Dermis blood vessel endothelial cell (primary cell): Measurements from ENCODE around the gene C13orf46. TPM values are rescaled to one million over a fixed set of nuclear protein-coding genes. Genes with fewer than 3 reads are reported as not detected.
"Not testable (repeated sequence)": the region's sequence is repeated elsewhere in the genome, so short reads cannot be mapped to it uniquely, and the experiment has no call there.

Source experiments
- DNase-seq: peaks from one replicate; pipeline ENCODE4 v3.0.0; 2010
- total RNA-seq: library from RNA; depleted of rRNA; stranded (reverse); fragments of >200 nt; gene quantifications from 2 replicates; pipeline ENCODE4 v1.2.3, GENCODE V29; 2014

C13orf46 gene
- total RNA-seq, 1 donor from 2014 or later, result 0.17 TPM

GRCh38 chr13:113991676-113992179 lies 17.9 kb upstream of the C13orf46 start:
- no peak for DNase-seq

- DNase-seq, result no peak
Measured at GRCh38 chr13:113991191-113991669, 17.4 kb upstream of the C13orf46 start.

GRCh38 chr13:113990321-113990837 lies 16.5 kb upstream of the C13orf46 start:
- no peak for DNase-seq

DNA sequence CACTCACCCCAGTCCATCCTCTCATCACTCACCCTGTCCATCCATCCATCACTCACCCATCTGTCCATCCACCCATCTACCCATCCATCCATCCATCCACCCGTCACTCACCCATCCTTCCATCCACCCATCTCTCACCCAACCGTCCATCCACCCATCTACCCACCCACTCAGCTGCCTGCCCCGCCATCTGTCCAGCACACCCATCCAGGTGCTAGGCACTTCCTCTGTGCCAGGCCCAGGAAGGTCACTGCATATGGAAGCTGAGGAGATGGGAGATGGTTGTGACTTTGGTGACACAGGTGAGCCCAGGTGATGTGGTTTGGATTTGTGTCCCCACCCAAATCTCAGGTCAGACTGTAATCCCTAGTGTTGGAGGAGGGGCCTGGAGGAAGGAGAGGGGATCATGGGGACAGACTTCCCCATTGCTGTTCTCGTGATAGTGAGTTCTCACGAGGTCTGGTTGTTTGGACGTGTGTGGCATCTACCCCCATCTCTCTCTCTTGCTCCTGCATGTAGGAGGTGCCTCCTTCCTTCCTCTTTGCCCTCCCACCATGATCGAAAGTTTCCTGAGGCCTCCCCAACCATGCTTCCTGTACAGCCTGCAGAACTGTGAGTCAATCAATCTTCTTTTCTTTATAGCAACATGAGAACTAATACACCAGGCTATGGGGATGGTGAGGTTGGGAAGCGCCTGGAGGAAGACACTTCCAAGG lies 15.9 kb upstream of the C13orf46 start:
- no peak for DNase-seq

GRCh38 chr13:113988859-113989258 lies 15.0 kb upstream of the C13orf46 start:
- DNase-seq, result not testable (repeated sequence)

DNA sequence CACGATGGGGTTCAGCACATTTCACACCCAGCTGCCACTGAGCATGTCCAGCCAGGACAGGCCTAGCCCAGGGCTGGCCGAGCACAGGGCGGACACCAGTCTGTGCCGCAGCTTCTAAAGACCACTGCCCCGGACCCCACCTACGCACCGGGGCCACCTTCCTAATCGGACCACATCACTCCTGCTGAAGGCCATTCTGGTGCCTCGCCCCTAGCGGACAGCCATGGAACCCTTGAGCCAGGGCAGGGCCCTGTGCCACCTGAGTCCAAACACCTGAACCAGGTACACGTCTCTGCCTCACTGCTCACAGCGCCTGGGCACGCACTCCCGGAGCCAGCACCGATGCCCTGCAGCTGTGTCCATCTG lies 8.4 kb upstream of the C13orf46 start:
- DNase-seq, result no peak

DNA sequence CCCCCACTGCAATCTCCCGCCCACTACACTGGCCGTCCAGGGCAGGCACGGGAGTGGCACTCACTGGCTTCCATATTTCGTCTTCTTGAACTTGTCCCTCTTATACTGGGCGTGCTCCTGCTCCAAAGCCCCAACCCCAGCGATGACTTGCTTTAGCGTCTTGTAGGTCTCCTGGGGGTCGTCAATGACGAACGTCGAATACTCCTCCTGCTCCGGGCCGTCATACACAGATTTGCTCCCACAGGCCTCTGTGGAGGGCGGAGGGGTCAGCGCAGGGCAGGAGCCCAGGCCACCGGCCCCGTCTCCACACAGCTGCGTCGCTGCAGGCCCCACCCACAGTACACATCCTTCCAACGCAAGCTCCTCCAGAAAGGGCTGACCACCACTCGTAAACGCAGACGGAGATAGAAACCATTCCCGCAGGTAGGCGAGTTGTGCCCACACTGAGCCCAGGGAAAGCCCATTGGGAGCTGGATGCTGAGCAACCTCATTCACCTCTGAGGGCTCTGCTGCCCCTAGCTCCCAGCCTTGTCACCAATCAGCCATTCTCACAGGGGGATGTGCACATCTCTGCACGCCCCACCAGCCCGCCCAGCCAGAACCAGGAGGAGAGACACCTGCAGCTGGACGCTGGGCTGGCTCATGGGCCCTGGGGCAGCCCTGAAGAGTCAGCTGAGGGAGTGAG lies 7.9 kb upstream of the C13orf46 start:
- no peak for DNase-seq

- no peak for DNase-seq
Measured at GRCh38 chr13:113981194-113981605, 7.3 kb upstream of the C13orf46 start.

GRCh38 chr13:113980489-113981064 lies 6.7 kb upstream of the C13orf46 start:
- no peak for DNase-seq

DNA sequence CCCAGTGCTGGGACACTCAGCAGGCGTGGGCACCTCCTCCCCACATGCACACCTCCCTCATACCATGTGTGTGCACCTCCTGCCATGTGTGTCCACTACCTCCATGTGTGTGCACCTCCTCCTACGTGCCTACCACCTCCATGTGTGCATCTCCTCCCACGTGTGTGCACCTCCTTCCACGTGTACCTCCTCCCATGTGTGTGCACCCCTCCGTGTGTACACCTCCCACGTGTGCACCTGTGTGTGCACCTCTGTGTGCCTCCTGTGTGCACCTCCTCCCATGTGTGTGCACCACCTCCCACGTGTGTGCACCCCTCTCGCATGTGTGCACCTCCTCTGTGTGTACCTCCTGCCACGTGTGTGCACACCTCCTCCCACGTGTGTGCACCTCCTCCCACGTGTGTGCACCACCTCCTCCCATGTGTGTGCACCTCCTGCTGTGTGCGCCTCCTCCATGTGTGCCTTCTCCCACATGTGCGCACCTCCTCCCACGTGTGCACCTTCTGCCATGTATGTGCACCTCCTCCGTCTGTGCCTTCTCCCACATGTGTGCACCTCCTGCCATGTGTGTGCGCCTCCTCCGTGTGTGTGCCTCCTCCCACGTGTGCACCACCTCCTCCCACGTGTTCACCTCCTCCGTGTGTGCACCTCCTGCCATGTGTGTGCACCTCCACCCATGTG lies 6.1 kb upstream of the C13orf46 start:
- DNase-seq, result no peak

GRCh38 chr13:113978741-113979481 lies 5.0 kb upstream of the C13orf46 start:
- DNase-seq, result no peak

- no peak for DNase-seq
Measured at GRCh38 chr13:113977976-113978375, 4.1 kb upstream of the C13orf46 start.

- DNase-seq, result no peak
Measured at GRCh38 chr13:113976711-113977684, 3.1 kb upstream of the C13orf46 start.

GRCh38 chr13:113975416-113975815 lies 1.5 kb upstream of the C13orf46 start:
- no peak for DNase-seq

DNA sequence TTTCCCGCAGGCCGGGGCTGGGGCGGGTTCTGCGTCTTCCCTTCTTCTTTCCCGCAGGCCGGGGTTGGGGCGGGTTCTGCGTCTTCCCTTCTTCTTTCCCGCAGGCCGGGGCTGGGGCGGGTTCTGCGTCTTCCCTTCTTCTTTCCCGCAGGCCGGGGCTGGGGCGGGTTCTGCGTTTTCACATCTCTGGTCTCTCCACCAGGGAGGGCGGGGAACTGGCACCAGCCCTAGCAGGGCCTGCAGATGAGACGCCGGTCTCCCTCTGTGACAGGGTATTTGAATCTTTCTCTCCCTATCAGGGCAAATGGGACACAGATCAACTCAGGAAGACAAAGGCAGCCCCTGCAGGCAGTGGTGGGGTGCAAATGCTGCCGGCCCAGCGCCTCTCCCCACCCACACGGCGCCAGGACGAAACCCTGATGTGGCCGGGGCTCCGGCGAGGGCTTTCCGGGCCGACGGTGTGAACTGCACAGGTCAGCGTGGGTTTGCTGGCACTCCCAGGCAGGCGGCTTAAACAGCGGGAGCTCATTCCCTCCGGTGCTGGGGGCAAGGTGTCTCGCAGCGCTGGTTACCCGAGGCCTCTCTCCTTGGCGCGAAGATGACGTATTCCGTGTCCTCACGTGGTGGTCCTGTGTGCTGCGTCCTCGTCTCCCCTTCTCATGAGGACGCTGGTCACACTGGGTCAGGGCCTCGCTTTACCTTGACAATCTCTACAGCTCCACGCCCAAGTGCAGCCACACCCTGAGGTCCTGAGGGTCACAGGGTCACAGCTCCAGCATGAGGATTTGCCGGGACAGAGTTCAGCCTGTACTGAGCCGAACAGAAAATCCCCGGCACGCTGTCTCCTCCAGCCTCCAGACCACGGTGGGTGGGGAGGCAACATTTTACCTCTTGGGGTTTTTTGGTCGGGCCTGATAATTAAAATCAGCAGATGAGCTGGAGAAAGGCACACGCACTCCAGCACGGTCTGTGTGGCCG lies 717 bp upstream of the C13orf46 start:
- DNase-seq, result no peak

- DNase-seq, result no peak
Measured at GRCh38 chr13:113972451-113973217, 1.2 kb downstream of the C13orf46 start.

GRCh38 chr13:113971471-113972231 lies 2.2 kb downstream of the C13orf46 start:
- DNase-seq, result no peak
